A549 treated with ZK216348 at 1 μM for 4 hours (cell line): ENCODE results near the gene ZDHHC18. TPM values are rescaled to one million over a fixed set of nuclear protein-coding genes. Genes with fewer than 3 reads are reported as not detected.

Source experiments
- total RNA-seq: library from RNA; stranded (reverse); fragments of 200-300 nt; extraction: Qiagen RNA extraction; gene quantifications from 5 replicates; pipeline ENCODE4 v1.2.3, GENCODE V29; 2022; ENCODE audit warnings: low read depth

Gene ZDHHC18, protein sequence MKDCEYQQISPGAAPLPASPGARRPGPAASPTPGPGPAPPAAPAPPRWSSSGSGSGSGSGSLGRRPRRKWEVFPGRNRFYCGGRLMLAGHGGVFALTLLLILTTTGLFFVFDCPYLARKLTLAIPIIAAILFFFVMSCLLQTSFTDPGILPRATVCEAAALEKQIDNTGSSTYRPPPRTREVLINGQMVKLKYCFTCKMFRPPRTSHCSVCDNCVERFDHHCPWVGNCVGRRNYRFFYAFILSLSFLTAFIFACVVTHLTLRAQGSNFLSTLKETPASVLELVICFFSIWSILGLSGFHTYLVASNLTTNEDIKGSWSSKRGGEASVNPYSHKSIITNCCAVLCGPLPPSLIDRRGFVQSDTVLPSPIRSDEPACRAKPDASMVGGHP
- total RNA-seq: 31.9 to 43.5 TPM (median 40.6 TPM) in 5 replicates

DNA sequence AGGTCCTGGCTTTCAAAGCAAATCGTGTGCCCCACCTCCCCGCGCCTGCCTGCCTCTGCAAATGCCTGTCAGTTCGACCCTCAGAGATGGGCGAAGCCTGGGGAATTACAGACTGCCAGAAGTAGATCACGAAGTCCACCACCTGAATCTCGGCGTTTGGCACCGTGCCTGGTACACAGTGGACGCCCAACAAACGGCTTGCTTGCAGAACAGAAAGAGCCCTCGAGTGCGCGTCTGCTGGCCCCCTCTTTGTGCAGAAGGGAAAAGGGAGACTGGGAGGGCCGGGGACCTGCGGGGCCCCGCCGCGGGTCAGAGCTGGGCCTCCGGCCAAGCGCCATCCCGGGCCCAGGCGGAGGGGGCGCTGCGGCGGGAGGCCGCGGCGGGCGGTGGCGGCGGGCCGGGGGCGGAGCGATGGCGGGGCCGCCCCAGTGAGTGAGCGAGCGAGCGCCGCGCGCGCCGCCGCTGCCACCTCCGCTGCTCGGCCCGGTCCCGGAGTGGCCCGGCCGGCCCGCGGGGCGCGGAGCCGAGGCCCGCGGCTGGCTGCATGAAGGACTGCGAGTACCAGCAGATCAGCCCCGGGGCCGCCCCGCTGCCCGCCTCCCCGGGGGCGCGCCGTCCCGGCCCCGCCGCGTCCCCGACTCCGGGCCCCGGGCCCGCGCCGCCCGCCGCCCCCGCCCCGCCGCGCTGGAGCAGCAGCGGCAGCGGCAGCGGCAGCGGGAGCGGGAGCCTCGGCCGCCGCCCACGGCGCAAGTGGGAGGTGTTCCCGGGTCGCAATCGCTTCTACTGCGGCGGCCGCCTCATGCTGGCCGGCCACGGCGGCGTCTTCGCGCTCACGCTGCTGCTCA lies at the start of gene ZDHHC18:
Gene ZDHHC18 (plus strand): TSS at position 428 of the 845 bp plus-strand sequence. CDS start 117 bp downstream, at position 545.

DNA sequence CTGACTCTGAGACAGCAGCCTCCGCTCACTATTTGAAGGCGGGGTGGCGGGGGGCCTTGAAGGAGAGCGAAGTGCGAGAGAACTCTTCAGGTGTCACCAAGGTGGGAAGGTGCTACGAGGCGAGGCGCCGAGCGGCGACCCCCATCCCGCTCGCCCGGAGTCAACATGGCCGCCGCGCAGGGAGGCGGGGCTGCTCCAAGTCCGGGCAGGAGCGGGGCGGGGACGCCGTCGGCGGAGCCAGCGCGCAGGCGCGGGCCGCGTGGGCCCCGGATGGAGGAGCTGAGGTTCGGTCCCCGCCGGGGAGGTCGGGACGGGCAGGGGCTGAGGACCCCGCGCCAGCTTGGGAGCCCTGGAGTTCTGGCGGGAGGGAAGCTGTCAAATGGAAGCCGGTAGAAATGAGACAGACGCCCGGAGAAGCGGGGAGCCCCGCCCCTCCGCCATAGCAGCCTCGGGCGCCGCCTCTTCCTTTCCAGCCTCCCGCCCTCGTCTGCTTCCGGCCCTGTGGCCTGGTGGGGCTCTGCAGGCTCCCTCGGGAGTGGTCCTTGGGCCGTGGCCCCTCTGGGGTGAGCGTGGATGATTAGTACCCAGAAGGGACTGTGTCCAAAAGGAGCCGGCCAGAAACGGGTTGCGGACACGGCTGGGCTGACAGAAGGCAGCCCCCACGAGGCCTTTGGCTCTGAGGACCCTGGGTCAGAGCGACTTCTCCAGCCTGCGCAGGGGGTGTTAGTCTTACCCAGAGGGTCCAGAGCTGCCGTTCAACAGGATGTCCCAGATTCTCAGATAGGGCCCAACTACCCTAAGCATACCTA lies 38.6 kb upstream of the ZDHHC18 start, which contains the start of gene PIGV:
Gene PIGV (plus strand): TSS at position 245 of the 809 bp plus-strand sequence. CDS start 2,866 bp downstream, outside the sequence.

DNA sequence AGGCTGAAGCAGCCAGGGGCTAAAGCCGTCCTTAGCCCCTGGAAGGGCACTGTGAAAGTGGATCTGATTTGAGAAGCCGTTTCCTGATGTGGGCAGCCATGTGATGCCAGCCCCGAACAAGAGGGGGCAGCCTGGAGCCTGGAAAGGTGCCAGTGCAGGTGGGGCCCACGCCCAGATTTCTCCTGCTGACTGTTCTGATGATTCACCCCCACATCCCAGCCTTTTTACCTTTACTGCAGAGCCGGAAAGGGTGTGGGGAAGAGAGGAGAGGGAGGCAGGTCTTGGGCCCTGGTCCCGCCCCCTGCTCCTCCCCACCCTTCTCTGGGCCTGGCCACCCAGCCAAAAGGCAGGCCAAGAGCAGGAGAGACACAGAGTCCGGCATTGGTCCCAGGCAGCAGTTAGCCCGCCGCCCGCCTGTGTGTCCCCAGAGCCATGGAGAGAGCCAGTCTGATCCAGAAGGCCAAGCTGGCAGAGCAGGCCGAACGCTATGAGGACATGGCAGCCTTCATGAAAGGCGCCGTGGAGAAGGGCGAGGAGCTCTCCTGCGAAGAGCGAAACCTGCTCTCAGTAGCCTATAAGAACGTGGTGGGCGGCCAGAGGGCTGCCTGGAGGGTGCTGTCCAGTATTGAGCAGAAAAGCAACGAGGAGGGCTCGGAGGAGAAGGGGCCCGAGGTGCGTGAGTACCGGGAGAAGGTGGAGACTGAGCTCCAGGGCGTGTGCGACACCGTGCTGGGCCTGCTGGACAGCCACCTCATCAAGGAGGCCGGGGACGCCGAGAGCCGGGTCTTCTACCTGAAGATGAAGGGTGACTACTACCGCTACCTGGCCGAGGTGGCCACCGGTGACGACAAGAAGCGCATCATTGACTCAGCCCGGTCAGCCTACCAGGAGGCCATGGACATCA lies 36.5 kb downstream of the ZDHHC18 start, which contains the start of gene SFN:
Gene SFN (plus strand): TSS at position 369 of the 904 bp plus-strand sequence. CDS start 64 bp downstream, at position 433.

DNA sequence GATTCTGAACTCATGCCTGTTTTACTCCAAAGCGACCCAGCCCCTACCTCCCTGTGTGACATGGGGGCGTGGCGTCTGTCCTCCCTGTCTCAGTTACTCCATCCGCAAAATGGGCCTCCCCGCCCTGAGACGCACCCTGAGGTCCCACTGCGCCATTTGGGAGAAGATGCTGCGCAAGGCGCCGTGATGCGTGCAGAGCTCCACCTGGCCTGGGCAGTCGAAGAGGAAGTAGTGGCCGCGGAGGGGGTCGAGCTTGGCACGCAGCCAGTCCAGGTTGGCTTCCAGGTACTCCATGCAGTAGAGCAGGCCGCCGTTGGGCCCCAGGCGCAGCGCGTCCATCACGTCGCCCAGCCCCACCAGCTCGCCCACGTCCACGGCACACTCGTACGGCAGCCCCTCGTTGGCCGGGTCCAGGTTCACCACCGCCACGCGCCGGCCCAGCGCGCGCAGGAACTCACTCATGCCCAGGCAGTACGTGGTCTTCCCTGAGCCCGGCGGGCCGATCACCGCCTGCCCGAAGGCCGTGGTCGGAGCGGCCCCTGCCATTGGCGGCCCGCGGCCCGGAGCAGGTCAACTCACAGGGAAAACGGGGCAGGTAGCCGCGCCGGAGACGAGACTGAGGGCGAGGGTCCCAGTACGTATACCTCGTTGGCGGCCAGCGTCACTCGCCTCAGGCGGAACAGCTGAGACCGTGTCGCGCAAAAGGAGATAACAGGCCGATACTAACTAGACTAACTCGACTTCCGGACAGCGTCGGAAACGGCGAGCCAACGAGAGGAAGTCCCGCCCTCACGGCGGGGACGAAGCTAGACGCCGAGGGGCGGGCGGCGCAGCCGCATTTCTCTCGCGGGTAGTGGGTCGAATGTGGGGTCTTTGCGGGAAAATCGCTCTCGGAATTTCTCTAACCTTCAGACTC lies 63.3 kb downstream of the ZDHHC18 start, which contains the start of gene GPN2:
Gene GPN2 (minus strand): TSS at position 733 of the 916 bp plus-strand sequence. CDS start 187 bp downstream, at position 546.

DNA sequence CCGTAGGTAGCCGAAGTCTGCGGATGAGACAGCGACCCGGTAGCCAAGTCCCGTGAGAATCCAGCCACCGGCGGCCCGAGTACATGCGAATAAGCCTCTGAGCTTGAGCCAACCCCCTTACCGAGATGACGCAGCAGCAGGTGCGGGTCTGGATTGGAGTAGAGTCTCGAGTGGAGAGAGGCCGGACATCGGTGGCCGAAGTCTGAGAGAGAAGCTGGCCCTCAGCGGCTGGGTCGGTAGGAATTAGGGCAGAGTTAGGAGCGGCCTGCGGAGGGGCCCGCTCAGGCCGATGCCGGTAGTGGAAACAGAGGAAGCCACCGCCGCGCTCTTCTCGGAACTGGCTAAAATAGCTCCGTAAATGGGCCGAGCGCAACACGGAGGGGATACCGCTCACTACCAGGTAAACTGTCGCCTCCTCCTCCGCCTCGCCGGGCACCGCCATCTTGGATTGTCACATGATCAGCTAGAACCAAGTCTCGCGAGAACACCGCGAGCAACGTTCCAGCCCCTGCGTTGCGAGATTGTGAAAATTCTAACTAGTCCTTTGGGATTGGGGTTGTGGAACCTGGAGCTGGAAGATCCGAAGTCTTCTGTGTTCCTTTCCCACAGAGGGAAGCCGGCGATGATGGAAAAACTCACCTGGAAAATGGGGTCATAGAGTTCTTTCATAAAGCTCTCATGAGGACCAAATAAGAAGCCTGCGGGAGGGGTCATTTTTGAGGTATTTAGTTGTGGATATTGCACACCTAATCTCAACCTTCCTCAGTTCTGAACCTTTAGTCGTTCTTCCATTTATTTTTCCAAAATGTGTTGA lies 73.7 kb downstream of the ZDHHC18 start, which contains the start of gene GPATCH3:
Gene GPATCH3 (minus strand): TSS at position 467 of the 814 bp plus-strand sequence. CDS start 25 bp downstream, at position 442.

Other genes starting within 250 kb of the ZDHHC18 start
- 28.0 to 39.7 TPM (median 36.1 TPM) in 5 replicates for gene ARID1A, start 130.7 kb upstream of the ZDHHC18 start, total RNA-seq
- 5.2 to 7.6 TPM (median 6.0 TPM) in 5 replicates for gene PIGV, start 38.7 kb upstream of the ZDHHC18 start, total RNA-seq
- gene SFN, start 36.5 kb downstream of the ZDHHC18 start, total RNA-seq: 393 to 693 TPM (median 641 TPM) in 5 replicates
- 21.6 to 34.0 TPM (median 25.9 TPM) in 5 replicates for gene GPN2, start 63.6 kb downstream of the ZDHHC18 start, total RNA-seq
- gene GPATCH3, start 73.8 kb downstream of the ZDHHC18 start, total RNA-seq: 9.0 to 12.2 TPM (median 10.6 TPM) in 5 replicates
- gene NR0B2, start 87.3 kb downstream of the ZDHHC18 start, total RNA-seq: not detected in 5 replicates
- 128 to 160 TPM (median 136 TPM) in 5 replicates for gene NUDC, start 95.1 kb downstream of the ZDHHC18 start, total RNA-seq
- 0.08 TPM in 2 of 5 replicates, not detected in the others for gene KDF1, start 133.8 kb downstream of the ZDHHC18 start, total RNA-seq
- 171 to 270 TPM (median 266 TPM) in 5 replicates for gene TRNP1, start 167.0 kb downstream of the ZDHHC18 start, total RNA-seq
- gene TENT5B, start 186.2 kb downstream of the ZDHHC18 start, total RNA-seq: 0.88 to 1.7 TPM (median 1.4 TPM) in 5 replicates